ENCODE data around the gene MYOCOS.

Gene MYOCOS

GRCh38 chr1:171663036-171663853 is 41.2 kb downstream of the MYOCOS start:
- DNase-seq (ENCODE audit: low spot score), result no peak

GRCh38 chr1:171663854-171664575 is 42.0 kb downstream of the MYOCOS start:
- no peak for DNase-seq (ENCODE audit: low spot score)

GRCh38 chr1:171664976-171665375 is 42.9 kb downstream of the MYOCOS start:
- no peak for DNase-seq (ENCODE audit: low spot score)

- no peak for DNase-seq (ENCODE audit: low spot score)
Observed at GRCh38 chr1:171666114-171666769, 44.2 kb downstream of the MYOCOS start.

GRCh38 chr1:171668372-171668771 is 46.3 kb downstream of the MYOCOS start:
- no peak for DNase-seq (ENCODE audit: low spot score)

- no peak for DNase-seq (ENCODE audit: low spot score)
Observed at GRCh38 chr1:171670739-171671138, 48.7 kb downstream of the MYOCOS start.

- DNase-seq (ENCODE audit: low spot score), result no peak
Observed at GRCh38 chr1:171674431-171675405, 52.7 kb downstream of the MYOCOS start.

Data from hematopoietic multipotent progenitor cell treated with erythropoietin and hydrocortisone succinate and interleukin-3 and kit ligand, for 17 days (in vitro differentiated cells).